Measurements from ENCODE around the gene LARGE1.
"Not testable (repeated sequence)": the region's sequence is repeated elsewhere in the genome, so short reads cannot be mapped to it uniquely, and the experiment has no call there.

The LARGE1 gene

GRCh38 chr22:33858653-33859052 lies 61.6 kb downstream of the LARGE1 start:
- not testable (repeated sequence) for DNase-seq (ENCODE audit: low read depth in 1 of 2, low spot score in 1 of 2)

DNA sequence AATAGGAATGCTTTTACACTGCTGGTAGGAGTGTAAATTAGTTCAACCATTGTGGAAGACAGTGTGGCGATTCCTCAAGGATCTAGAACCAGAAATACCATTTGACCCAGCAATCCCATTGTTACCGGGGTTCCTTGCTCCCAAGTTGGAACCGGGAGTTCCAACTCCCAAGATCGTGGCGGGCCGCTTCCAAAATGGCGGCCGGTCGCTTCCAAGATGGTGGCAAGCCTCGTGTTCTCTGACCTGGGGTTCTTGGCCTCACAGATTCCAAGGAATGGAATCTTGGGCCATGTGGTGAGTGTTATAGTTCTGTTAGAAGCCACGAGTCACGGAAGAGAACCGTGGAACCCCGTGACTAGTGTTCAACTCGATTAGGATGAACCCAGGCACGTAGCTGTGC lies 62.5 kb downstream of the LARGE1 start:
- not testable (repeated sequence) for DNase-seq (ENCODE audit: low read depth in 1 of 2, low spot score in 1 of 2)

DNA sequence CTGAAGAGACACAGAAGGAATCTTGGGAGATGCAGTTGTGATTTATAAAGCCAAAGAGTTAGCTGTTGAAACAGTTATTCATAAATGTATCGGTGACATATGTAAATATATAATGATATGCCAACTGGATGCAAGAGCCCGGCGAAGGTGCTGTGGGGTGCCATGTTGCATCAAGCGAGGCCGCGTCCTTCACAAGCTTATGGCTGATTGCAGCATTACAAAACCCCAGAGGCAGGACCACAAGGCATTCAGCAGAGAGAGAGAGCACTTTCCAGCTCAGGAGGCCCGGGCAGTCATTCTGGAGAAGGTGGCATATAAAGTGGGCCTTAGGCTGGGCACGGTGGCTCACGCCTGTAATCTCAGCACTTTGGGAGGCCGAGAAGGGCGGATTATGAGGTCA lies 65.6 kb downstream of the LARGE1 start:
- DNase-seq (ENCODE audit: low read depth in 1 of 2, low spot score in 1 of 2): no peak

DNA sequence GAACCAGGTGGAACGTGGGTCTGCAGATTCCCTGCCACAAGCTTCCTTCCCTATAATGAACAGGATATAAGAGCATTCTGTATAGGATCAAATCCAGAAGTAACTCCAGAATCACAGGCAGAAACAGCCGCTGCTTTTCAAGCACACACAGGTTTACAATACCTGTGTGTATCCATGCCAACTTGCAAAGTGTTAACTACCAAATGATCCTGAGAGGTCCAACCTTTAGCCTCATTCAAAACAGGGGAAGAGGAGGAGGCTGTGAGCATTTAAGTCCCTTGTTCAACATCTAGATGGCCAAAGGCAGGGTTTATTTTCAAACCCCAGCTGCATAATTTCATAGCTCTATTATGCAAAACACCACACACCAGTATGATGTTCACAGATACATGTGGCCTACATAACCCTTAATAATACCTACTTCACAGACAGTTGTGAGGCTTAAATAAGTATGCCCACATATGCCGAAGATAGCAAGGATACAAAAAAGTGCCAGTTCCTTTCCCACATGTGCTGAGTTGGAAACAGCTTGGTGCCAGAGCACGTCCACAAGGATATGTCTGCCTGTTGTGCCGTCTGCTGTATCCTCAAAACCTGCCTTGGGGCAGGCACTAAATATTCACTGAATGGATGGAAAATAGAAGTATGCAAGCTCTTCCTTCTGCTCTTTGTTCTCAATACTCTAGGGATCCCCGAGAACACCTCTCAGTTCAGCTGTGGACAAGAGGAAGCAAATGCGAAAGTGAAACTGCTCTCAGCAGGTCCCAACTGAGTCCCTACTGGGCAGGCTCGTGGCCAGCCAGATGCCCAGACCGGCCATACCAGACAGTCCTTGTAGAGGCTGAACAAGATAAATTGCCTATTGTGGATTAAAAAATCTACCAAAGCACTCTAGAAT lies 66.8 kb downstream of the LARGE1 start:
- no peak for DNase-seq (ENCODE audit: low read depth in 1 of 2, low spot score in 1 of 2)

DNA sequence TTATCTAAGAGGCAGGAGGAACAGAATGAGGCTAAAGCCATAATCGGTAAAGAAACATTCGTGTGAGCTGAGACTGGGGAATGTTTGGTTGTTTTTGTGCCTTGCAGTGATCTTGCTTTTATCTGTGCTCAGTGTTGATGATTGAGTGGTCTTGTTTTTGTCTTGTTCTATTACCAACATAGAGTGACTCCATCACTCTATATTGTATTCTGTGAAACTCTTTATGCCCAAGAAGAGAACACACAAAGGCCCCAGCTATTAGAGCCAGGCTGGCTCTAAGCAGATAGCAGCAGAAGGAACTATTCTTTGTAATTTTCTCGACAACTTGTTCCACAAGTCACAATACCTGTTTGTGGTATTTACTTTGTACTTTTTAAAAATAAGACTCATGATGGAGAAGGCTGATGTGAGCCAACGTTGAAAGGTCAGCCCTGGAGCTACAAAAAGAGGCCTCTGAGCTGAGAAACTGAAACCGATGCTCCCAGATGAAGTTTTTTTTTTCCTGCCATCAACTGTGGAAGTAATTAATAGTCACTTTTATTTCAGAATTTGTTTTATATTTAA lies 68.4 kb downstream of the LARGE1 start:
- no peak for DNase-seq (ENCODE audit: low read depth in 1 of 2, low spot score in 1 of 2)

DNA sequence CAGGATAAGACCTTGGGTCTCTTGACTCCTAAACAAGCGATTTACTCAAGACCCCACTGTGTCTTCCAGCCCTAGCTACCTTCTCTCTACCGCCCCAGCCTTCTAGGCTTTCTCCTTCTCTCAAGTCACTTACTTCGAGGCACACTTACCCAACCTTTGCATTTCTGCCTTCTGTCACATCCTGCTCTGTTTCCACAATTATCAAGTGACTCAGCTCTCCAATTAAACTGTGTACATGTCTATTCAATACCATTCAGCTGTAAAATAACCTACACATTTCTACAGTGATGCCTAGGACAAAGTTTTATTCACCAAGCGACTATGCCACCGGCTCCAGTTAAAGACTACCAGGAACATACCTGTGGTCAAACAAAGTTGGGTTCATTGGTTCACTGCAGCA lies 69.0 kb downstream of the LARGE1 start:
- DNase-seq (ENCODE audit: low read depth in 1 of 2, low spot score in 1 of 2): no peak

- DNase-seq (ENCODE audit: low read depth in 1 of 2, low spot score in 1 of 2): no peak
Observed at GRCh38 chr22:33850724-33851123, 69.6 kb downstream of the LARGE1 start.

- no peak for DNase-seq (ENCODE audit: low read depth in 1 of 2, low spot score in 1 of 2)
Observed at GRCh38 chr22:33850193-33850592, 70.1 kb downstream of the LARGE1 start.

DNA sequence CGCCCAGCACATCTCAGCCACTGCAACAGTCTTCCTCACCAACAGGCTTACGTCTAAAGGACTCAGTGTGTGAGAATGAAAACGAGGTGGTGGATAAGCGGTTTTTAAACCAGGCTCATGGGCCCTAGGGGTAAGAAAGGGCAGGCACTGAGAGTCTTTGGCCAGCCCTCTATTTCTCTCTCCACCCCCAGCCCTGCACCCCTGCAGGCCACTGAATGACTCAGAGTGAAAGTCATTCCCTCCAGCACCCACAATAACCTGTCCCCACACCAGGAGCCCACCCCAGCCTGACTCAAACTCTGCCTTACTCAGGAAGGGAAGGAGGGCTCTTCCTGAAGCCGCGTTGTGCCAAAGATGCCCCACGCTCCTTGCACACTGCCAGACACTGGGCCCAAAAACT lies 72.0 kb downstream of the LARGE1 start:
- no peak for DNase-seq (ENCODE audit: low read depth in 1 of 2, low spot score in 1 of 2)

DNA sequence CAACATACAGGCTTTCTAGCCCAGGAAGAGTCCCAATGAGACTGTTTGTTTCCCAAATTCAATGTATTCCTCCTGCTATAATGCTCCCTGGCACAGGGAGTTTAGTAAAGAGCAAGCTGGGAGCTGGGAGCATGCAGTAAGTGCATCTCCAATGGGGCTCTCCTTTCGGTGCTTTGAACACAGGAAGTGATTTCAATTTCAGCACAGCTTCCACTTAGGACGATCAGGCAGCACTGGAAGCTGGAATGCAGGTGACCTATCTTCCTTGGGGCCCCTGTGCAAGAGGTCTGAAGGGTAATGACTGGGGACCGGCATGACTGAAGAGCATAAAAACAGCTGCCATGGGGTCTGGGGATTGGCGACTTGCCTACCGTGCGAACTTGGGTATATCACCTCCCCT lies 76.0 kb downstream of the LARGE1 start:
- no peak for DNase-seq (ENCODE audit: low read depth in 1 of 2, low spot score in 1 of 2)

DNA sequence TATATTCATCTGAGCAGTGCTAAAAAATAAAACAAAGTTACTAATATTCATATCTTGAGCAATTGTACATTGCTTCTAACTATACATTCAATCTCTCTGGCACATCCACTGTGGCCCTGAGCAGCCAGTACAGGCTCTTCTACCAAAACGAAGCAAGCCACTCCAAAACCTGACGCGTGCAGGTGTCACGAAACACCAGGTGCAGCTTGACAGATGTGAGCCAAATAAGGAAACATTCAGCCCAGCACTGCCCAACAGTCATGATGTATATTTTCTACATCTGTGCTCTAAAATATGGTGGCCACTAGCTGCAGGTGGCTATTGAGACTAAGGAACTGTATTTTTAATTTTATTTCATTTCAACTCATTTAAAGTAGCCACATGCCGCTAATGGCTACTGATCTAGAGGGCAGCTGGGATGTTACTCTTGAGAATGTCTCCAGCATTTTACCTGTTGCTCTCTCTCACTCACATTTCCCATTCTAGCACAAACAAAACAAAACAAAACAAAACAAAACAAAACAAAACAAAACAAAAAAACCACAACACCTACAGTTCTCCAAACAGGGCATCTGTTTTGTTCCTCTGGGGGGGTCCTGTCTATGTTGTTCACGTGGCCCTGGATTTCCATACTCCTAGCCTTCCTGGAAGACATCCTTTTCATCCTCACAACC lies 77.7 kb downstream of the LARGE1 start:
- DNase-seq (ENCODE audit: low read depth in 1 of 2, low spot score in 1 of 2): no peak

GRCh38 chr22:33842006-33842354 lies 78.3 kb downstream of the LARGE1 start:
- no peak for DNase-seq (ENCODE audit: low read depth in 1 of 2, low spot score in 1 of 2)

- DNase-seq (ENCODE audit: low read depth in 1 of 2, low spot score in 1 of 2): no peak
Observed at GRCh38 chr22:33841281-33842005, 78.8 kb downstream of the LARGE1 start.

- DNase-seq (ENCODE audit: low read depth in 1 of 2, low spot score in 1 of 2): no peak
Observed at GRCh38 chr22:33838644-33839043, 81.6 kb downstream of the LARGE1 start.

DNA sequence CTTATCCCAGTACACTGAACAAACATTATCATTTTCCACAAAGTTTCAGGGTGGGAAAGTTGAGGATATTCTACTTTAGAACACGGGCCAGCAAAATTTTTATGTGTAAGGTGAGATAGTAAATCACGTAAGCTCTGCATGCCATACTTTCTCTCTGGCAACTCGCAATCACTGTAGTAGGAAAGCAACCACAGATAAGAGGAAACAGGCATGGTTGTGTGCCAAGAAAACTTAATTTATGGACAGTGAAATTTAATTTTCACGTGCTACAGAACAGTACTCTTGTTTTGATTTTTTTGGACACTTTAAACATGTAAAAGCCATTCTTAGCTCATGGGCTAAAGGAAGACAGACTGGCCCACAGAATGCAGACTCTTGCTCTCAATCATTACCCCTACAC lies 82.5 kb downstream of the LARGE1 start:
- DNase-seq (ENCODE audit: low read depth in 1 of 2, low spot score in 1 of 2): no peak

- no peak for DNase-seq (ENCODE audit: low read depth in 1 of 2, low spot score in 1 of 2)
Observed at GRCh38 chr22:33835265-33835664, 85.0 kb downstream of the LARGE1 start.

DNA sequence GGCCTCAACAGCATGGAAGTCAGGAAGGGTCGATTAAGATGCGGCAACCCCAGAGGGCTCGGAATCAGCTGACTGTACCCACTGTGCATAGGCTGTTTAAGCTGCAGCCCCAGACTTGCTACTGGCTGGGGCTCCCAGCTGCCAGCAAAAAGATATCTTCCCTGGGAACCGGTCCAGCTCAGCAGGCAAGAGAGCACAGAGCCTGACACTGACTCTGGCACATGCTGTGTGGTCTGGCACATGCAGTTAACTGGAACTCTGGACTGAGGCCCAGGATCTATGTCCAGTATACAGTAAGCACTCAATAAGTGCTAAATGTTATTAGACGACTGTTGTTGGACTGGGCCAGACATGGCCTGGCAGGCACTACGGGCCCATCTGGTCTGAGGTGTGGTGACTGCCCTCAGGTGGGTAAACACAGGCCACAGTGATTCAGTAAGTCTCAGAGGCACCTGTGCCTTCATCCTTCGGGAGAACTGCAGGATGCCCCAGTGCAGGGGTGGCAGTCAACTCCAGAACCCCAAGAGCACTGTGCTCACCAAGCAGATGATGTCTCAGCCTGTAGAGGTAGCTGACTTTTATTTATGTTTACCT lies 87.6 kb downstream of the LARGE1 start:
- DNase-seq (ENCODE audit: low read depth in 1 of 2, low spot score in 1 of 2): no peak

GRCh38 chr22:33831651-33832050 lies 88.6 kb downstream of the LARGE1 start:
- no peak for DNase-seq (ENCODE audit: low read depth in 1 of 2, low spot score in 1 of 2)

DNA sequence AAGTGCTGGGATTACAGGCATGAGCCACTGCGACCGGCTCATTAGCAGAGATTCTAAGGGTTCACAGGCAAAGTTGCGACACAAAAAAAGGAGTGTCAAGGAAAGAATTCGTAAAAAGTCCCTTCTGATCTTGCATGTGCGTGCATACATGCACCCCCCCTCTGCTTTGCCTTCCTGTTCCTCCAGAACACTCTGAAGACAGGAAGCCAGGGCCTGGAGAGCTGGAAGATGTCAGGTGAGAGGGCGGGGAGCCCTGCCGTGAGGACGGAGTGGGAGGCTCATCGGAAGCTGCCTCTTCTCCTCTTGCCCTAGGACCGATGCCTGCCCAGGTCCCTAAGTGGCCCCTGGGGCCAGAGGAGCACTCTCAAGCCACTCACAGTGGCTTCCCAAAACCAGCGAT lies 89.1 kb downstream of the LARGE1 start:
- DNase-seq (ENCODE audit: low read depth in 1 of 2, low spot score in 1 of 2): no peak

DNA sequence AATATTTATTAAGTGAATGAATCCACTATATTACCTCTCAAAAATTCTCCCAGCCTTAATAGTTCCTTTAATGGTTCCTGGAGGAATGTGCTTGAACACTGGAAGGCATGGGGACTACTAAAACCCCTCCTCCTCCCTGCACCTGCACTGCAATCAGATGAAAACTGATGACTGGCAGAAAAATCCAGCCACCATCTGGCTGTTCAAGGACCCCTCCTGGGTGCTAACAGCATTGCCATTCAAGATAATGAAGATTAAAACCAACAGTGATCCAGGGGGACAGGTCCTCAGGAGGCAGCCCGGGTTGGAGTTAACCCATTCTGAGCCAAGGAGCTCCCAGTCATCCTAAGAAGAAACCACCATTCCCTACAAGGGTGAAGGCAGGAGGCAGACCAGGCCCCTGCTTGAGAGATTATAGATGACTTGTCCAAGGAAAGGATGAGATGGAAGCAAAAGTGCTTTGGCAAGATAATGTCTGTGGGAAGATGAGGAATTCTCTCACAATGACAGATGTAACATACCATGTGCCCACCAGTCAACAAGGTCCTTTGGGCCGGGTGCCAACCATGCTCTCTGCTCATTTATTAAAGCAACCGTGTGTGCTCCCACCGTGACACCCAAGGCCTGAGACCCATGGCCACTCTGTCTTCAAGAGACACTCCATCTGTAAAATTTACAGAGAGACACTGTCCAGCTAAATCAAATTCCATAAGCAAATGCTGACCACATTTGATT lies 90.6 kb downstream of the LARGE1 start:
- DNase-seq (ENCODE audit: low read depth in 1 of 2, low spot score in 1 of 2): no peak

- no peak for DNase-seq (ENCODE audit: low read depth in 1 of 2, low spot score in 1 of 2)
Observed at GRCh38 chr22:33828302-33828701, 92.0 kb downstream of the LARGE1 start.

All from stimulated activated CD4-positive, alpha-beta T cell treated with anti-CD3 and anti-CD28 coated beads, Interleukin-15, amount 100 ng/mL, for 1 hour (primary cell).